SU-DHL-6 (cell line): ENCODE results near the gene CASP8AP2.

Experiments
- CTCF ChIP-seq: fragments of 200-600 bp; sonication (generic); IDR thresholded peaks from one replicate; pipeline ENCODE4 v1.5.1; 2017; ENCODE audit warnings: antibody characterized with exemption, mild to moderate bottlenecking, low read length, moderate library complexity; ENCODE audit not compliant: insufficient read depth, poor library complexity, severe bottlenecking
- EZH2phosphoT487 ChIP-seq: fragments of 200-600 bp; sonication (generic), shearing (Covaris generic); conservative IDR thresholded peaks from 2 replicates; pipeline ENCODE4 v1.6.1; 2018; ENCODE audit warnings: mild to moderate bottlenecking, antibody characterized with exemption, low read length, moderate library complexity, mixed read lengths

DNA sequence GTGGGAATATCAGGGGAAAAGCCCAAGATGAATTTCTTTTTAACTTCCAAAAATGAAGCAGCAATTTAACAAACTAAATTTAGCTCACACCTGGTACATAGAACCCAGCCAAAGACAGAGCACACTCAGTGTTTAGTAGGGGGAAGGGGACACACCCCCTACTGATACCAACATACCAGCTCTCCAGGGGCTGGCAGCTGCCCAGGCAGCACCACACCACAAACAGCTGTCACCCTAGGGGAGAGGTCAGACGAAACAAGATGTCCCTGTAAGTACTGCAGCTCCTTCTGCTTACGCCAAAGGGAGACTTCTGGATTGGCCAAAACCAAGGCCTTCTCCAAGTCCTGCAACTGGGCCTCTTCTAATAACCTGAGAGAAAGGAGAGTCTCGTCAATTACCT, 36.1 kb upstream of the CASP8AP2 start:
- no peak for TF ChIP-seq EZH2phosphoT487
- no peak for TF ChIP-seq CTCF
